ENCODE results near the gene SERINC3.

- TF ChIP-seq CTCF (IDR thresholded peaks at IDR 0.05) = no peak
- TF ChIP-seq POLR2AphosphoS5 (IDR thresholded peaks at IDR 0.05) = no peak
- TF ChIP-seq POLR2A (IDR thresholded peaks at IDR 0.05) = no peak
These were observed 36.6 kb downstream of the SERINC3 start for GRCh38 chr20:44485078-44485829.

Measured in breast epithelium (tissue), 3 donors.